Esophagus mucosa (tissue), 1 donor: ENCODE results near the gene CCDC175. TPM values are rescaled to one million over a fixed set of nuclear protein-coding genes. Genes with fewer than 3 reads are reported as not detected.

Experiments used
- ATAC-seq: fragments of 200-7000 bp; cut with Tn5 transposase; one replicate; pipeline ENCODE4 v1.9.1; 2020
- total RNA-seq: library from RNA; stranded (reverse); gene quantifications from one replicate; pipeline ENCODE4 v1.2.4, GENCODE V29; 2023
- donor health status: DM: yes; HTN: yes; CAD: no.

The CCDC175 gene
- total RNA-seq, 1 donor from 2014 or later, result not detected

DNA sequence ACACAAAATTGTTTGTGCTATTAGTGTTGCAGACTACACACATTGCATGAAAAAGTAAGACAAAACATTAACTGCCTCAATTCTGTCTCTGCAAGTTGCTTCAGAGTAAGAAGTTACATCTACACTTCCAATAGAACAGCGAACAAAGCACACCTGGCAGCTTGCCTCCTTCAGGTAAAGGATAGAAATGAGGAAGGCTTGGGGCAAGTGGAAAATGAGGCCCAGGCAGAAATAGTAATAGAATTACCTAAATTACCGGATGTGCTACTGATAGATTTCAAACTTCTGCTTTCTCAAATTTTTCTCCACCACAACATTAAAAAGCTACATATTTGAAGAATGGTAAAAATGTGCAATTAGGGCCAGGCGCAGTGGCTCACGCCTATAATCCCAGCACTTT is 37.7 kb downstream of the CCDC175 start:
- no peak for ATAC-seq

DNA sequence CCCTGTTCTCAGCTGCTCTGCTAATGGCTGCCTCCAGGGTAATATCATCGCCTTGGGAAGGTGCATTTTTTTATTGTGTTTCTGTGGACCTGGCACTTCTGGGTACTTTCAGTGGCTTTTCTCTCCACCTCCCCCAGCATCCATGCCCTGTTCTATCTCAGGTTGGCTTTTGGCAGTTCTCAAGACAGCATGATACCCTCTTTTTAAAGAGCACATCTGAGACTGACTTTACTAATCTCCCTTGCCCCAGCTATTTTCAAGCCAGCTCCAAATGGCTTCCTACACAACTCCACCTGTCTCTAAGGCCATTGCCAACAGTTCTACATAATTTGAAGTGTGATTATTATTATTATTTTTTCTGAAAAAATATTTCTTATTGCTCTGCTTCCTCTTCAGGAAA is 39.1 kb downstream of the CCDC175 start:
- no peak for ATAC-seq

DNA sequence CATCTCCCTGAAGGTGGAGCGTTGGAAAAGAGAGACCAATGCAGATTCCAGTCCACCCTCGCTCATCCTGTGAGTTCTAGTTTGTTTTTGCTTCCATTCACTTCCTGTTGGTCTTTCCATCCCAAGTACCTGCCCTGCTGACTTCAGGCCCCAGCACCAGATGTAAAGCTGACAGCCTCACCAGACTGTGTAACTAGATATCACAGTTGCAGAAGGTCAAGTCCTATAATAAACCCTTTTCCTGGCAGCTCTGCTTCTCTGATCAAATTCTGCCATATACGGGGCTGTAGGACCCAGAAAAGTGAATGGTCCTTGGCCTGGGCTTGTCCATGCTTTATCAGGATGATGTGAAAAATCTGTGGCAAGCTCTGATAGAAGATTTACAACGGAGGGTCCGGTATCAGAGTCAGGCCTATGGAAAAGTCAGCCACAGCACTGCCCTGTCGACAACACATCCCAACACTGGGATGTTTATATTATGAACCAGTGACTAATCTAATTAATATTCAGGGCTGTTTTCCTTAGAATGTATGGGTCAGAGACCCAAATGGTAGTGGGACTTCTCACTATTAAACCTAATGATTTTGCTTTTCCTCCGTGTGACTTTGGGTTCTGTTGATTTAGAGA is 42.1 kb downstream of the CCDC175 start:
- no peak for ATAC-seq

DNA sequence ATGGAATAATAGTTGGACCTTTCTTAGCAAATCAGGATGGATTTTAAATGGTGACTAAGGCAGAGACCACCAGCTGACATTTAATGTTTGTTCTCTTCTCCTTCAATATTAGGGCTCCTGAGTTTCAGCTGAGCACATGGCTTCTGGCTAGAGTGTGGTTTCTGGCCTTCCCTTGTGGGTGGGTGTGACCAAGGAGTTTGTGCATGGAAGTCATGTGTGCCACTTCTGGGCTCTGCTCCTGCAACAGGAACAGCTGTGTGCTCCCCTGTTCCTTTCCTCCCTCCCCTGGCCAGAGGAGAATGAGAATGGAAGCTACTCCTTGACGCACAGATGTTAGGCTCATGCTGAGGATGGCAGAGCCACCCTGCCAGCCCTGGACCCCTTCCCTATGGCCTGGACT is 44.2 kb downstream of the CCDC175 start:
- ATAC-seq, result no peak

DNA sequence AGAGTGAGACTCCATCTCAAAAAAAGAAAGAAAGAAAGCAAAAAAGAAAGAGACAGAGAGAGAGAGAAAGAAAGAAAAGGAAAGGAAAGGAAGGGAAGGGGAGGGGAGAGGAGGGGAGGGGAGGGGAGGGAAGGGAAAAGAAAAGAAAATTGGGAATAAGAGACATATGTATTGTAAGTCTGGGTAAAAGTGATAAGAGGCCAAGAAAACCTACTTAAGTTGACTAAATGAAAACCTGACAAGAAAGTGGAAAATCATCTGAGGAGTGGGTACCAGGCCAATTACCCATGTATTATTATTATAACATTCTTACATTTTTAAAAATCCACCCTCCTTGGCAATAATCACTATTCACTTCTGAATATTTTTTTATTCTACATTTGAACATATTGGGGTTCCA is 46.3 kb downstream of the CCDC175 start:
- no peak for ATAC-seq

DNA sequence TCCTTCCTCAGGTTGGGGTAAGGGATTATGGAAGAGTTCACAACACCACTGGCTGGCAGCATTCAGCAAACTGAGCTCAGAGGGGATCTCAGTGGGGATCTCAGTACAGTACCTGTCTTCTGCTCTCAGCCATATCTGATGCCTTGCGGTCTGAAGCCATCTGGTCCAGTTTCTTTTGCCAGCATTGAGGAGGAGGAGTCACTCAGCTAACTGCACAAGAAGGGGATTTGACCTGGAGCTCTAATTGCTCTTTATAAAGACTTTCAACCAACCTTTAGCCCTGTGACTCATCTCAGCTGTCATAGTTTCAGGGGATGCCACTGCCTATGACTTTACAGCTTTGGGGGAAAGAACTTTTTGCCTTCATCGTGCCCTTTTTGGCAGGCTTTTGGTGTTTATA is 47.4 kb downstream of the CCDC175 start:
- ATAC-seq, result no peak

DNA sequence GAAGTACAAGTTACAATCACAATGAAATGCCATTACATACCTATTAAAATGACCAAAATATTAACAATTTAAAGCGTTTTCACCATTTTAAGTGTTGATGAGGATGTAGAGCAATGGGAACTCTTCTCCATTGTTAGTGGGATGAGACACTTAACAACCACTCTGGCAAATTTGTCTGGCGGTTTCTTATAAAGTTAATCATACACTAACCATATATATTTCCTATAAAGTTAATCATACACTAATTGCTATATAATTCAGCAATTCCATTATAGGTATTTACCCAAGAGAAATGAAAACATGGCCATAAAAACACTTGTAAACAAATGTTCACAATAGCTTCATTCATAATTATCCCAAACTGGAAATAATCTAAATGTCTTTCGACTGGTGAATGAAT is 56.4 kb downstream of the CCDC175 start:
- ATAC-seq, result no peak

DNA sequence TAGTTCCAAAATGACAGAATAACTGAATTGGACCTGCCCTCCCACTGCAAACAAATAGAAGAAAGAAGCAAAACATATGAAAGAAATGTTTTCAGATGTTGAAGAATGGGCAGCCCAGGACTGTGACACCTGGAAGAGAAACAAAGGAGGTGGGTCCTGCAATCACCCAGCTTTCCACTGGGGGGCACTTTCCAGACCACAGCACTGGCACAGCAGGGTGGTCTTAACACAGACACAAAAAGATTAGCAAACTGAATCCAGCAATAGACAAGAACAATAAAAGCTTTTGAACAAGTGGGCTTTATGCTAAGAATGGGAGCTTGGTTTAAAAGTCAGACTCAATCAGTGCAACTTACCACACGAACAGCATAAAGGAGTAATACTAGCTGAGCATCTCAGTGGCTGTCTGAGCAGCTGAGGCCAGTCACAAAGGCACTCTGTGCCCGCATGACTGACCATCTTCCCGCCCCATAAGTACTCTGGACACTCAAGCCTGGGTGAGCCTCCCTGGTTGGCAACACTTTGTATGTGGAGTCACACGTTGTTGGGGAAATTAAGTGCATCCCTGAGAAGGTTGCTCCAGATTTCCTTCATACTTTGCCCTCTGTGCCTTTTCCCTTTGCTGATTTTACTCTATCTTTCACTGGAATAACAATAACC is 64.6 kb downstream of the CCDC175 start:
- no peak for ATAC-seq

DNA sequence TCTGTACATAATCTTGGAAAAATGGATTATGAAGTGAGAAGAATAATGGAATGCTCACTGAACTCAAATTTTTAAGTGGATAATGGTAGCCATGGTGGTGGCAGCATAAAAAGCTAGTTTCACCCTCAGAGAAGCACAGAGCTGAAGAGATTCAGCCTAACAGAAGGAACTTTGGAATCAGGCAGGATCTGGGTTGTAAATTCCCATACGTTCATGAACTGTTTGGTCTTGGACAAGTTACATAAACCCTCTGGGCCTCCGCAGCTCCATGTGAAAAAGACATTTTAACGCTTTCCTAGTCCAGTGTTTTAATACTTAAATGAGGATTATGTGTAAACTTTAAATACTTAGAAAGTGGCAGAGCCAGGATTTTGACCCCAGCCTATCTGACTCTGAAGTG is 65.6 kb downstream of the CCDC175 start:
- ATAC-seq, result no peak

DNA sequence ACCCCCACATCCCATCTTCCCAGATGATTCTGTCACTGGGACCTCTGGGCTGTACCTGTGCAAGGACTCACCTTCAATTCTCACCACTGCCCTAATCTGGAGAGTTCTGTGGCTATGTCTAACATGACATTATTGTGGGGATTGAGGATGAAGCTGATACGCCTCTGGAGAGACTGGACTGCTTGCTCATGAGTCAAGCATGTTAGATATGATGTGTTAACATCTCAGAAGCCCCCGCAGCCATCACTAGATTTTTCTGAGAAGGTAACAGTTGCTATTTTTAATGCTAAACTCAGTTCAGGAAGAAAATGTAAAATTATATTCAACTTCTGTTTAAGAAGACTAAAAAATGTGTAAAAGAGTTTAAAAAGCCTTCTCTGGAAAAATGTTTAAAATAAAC is 66.6 kb downstream of the CCDC175 start:
- no peak for ATAC-seq

DNA sequence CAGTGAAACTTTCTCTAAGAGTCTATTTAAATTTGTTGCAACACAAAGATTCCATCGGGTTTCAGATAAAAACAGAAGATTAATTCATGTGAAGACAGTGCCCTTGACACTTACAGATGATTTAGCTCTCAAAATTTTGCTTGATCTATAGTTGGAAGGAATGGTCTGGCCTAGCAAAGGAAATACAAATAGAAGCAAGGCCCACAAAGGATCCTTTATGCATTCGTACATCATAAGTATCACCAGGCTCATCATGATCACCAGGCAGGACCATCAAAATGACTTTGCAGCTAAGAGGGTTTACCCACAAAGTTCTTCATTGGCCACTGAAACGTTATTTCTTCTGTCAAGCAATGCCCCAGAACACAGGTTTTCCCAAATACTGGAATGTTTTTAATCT is 67.5 kb downstream of the CCDC175 start:
- no peak for ATAC-seq

DNA sequence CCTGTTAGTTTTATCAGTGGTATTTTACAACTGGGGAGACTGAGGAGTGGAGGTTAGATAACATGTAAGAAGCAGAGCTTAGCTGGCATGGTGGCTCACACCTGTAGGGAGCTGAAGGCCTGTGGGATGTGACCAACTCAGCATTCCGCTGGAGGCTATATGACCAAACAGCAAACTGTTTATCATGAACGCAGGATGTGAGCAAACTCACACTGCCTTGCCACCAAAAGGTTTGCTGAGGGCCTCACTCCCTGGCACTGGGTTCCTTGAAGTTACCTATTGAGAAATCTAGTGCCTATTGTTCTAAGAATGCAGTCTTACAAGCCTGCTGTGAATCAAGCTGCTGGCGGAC is 68.9 kb downstream of the CCDC175 start:
- no peak for ATAC-seq

DNA sequence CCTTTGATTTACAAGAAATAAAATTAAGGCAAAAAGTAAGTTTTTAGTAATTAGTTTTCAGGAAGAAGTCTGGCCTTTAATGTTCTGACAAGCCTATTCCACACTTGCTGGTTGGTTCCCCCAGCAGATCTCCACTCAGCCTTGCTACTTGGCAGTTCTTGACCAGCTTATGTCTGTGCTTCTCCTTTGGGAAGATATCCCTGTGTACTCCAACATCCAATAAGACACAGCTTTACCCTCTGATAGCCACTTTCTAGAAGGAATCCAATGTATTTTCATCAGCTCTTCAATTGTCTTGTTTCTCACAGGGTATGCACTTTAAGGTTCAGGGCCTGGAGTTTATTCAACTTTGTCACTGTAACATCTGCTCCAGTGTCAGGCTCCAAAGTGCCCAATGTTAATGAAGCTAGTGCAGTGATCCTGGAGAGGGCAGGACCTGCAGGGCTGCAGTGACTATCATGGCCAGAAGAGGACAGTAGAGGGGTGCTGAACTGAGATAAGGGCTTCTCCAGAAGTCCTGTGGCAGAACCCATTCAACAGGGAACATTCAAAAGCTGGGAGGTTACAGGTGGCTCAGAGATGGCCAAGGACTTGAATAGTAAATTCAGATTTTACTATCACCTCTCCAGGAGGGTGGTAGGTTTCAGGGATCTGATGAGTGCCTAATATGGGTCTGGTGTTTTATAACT is 69.4 kb downstream of the CCDC175 start:
- ATAC-seq, result peak; percentile 82

DNA sequence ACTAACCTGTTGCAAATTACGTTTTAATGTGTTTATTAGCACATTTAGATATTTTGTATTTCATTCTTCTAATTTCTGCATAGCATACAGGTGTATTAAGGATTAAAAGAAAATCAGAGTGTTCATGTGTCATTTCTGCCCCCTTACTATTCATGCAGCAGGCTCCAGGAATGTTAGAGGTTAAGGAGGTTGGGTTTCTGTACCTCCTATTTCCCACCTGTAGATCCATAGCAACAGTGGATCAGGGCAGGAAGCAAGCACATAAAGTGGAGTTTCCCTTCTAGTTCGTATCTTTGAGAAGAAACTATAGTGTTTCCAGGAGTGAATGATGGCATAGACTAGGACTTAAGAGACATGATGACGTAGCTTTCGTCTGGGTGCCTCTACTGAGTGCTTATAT is 73.4 kb downstream of the CCDC175 start:
- ATAC-seq, result no peak

DNA sequence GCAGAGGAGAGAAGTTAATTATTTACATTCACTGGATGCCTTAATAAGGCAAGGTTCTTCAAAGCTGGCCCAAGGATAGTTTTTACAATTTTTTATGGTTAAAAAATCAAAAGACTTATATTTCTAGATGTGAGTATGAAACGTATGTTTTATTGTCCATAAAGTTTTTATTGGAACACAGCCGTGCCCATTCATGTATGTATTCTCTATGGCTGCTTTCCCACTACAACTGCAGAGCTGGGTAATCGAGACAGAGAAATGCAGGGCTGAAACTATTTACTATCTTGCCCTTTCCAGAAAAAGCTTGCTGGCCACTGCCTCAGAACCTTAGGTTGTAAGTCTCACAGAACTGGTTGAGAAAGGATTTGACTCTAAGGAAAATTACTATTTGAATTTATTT is 75.9 kb downstream of the CCDC175 start:
- ATAC-seq, result no peak

DNA sequence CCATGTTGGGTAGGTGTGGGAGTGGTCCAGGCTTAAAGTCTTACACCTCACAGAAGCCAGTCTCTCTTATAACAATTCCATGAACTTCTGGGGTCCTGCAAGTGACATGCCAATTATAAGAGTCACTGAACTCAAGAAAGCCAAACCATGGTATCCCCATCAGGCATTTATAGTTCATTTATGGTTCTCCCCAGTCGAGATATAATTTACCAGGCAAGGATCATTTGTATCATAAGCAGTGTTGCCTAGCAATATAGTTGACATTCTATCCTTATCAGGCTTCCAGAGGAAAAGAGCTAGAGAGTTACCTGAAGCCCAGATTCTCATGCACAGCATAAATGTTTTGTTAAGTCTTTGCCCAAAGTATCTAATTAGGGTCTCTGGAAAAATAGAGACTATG is 84.2 kb downstream of the CCDC175 start:
- no peak for ATAC-seq

DNA sequence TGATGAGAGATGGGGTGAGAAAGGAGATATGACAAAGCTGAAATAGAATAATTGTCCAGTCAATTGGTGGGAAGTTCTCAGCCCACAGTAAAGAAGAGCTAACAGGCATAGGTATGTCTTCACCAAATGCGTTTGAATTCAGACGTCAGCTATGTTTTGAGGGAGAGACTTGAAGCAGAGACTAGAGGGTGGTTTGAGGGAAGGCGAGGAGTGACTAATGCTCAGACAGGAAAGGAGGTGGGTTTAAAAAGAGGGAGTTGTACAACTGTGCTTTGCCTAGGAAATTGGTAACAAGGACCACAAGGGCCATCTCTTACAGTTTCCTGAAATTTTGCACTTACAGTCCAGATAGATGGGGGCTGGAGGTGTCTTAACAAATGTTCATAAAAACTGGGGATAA is 85.9 kb downstream of the CCDC175 start:
- ATAC-seq, result no peak

DNA sequence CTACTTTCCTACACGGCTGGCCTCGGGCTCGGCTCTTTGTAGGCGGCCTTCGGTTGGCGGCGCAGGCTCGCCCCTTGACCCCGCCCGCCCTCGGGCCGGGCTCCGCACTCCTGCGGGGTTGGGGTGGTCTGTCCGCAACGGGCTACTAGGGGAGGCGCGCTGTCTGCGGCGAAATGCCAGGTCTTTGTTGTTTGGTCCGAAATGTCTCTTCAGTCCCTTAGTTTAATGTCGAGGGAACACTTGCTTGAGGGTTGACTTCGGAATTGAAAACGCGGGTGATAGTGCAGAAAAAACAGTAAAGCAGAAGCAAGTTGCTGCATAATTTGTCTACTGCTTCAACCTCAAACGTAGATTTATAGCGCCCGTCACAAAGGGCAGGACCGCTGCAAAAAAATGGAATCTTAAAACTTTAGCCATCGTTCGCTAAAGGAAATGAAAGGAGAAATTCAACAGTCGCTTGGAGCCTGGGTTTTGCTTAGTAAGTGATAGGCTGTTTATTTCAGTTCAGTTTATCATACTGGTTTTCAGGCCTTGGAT is 91.9 kb downstream of the CCDC175 start:
- ATAC-seq, result peak; percentile 50

DNA sequence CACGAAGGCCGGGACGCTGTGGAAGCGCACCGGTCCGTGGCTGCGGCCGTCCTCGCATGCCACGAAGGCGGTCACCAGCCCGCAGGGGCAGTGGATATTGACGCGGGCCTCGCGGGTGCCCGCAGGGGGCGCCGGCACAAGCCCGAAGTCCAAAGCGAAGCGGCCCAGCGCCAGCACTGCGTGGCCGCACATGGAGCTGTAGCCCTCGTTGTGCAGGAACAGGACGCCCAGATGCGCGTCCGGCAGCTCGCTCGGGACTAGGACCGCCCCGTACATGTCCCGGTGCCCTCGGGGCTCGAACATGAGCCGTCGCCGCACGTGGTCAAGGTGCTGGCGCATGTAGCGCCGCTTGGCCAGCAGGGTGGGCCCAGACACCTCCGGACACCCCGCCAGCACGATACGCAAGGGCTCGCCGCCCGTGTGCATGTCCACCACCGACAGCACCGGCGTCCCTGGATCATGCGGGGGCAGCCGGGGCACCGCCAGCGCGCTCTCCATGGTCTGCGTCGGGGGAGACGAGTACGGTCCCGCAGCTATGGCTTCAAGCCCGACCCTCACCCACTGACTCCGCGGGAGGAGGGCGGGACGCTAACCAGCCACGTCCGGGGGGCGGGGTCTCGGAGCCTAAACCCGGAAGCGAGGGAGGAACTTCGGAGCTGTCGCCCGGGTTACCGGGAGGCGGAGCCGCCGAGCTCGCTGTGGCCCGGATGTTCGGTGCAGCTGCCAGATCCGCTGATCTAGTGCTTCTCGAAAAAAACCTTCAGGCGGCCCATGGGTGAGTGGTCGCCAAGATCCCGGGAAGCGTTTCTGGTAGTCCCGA is 92.6 kb downstream of the CCDC175 start, which contains the start of the genes JKAMP and L3HYPDH:
Gene JKAMP, plus strand, starts transcription at position 699 of the 820 bp plus-strand sequence. Its CDS starts 73 bp downstream, at position 772.
Gene L3HYPDH, minus strand, starts transcription at position 590 of the 820 bp plus-strand sequence. Its CDS starts 92 bp downstream, at position 498.
- ATAC-seq, result peak; percentile 98

DNA sequence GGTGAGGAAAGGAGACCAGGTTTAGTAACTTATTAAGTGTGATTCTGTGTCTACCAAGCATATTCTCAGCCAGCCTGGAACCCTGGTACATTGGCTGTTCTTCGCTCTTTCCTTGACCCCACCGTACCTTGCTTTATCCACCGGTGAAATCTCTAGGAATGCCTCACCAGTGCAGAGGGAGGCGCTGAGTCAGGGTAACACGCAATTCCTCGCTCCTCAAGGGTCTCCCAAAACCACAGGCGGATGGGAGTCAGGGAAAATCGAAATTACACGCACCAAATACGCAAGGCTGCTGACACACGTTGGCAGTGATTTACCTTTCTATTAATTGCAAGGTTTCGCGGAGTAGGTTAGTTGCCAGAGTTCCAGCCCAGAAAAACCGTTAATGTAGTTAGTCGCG is 93.2 kb downstream of the CCDC175 start:
- ATAC-seq, result peak; percentile 2

DNA sequence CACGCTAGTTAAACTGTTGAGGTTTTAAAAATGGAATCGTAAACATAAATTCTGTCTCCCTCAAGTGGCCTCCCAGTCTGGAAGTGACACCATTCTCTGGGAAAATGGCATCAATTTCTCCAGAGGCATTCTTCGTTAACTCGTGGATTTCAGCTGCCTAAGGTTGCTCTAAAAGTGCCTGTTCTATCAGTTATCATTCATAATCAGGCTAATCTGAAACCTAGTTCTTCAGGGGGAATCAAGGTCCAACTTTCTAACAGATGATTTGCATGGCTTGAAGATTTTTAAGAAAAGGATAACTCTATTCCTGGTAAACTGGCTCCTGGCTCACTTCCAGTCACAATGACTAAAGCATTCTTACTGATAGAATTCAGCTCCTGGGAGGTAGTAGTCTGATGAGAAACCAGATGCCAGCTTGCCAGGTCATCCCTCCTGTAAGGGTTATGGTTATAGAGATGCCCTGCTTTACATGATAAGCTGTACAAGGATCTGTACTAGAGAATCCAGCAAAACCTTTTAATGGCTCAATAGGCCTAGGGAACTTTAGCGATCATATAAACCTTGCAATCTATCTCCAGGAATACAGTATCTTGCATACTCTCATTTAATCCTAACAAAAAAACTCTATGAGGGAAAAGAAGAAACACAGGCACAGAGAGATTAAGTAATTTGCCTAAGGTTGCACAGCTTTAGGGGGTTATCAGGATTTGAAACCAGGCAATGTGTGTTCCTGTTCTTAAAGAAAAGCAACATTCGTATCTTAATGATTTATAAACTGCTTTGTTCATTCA is 93.9 kb downstream of the CCDC175 start:
- peak; percentile 42 for ATAC-seq
